IMR-90 (cell line): ENCODE data around the gene RASGRP4. TPM values are rescaled to one million over a fixed set of nuclear protein-coding genes. Genes with fewer than 3 reads are reported as not detected.

Experiments
- ATAC-seq: fragments of 200-7000 bp; cut with Tn5 transposase; 2 replicates; pipeline ENCODE4 v1.9.1; 2020; ENCODE audit warnings: low read depth, mild to moderate bottlenecking, moderate library complexity
- BruUV-seq: library from RNA; stranded (reverse); fragments of 400-500 nt; replicated peaks from 2 replicates; lab custom pipeline; 2021; lab: Mats Ljungman, UMichigan
- CTCF ChIA-PET: fragments of 300-600 bp; formaldehyde crosslinking; extraction: SDS; loops from one replicate; lab custom pipeline; 2021; ENCODE audit warnings: antibody characterized with exemption; lab: Yijun Ruan, JAX
- POLR2A ChIA-PET: fragments of 300-600 bp; sonication (Branson Sonifier 250); formaldehyde crosslinking; loops from one replicate; lab custom pipeline; 2022; ENCODE audit warnings: antibody characterized with exemption; ENCODE audit not compliant: unreplicated experiment; lab: Charles Lee
- DNase-seq: peaks from one replicate; pipeline ENCODE4 v3.0.0; 2013
- H2AFZ ChIP-seq: replicated peaks from 2 replicates; pipeline ENCODE3; 2013; ENCODE audit warnings: low read length, mild to moderate bottlenecking; ENCODE audit not compliant: poor library complexity
- H2AK5ac ChIP-seq: 2 replicates; pipeline ENCODE4 v1.6.1; 2013; ENCODE audit warnings: low read depth, low read length, inconsistent platforms
- H2AK9ac ChIP-seq: replicated peaks from 2 replicates; pipeline ENCODE3; 2013; ENCODE audit warnings: mild to moderate bottlenecking, low read depth, low read length, moderate library complexity; ENCODE audit not compliant: poor library complexity
- H2BK120ac ChIP-seq: 2 replicates; pipeline ENCODE4 v1.6.1; 2013; ENCODE audit warnings: low read depth, low read length, inconsistent platforms
- H2BK15ac ChIP-seq: 3 replicates; pipeline ENCODE4 v1.6.1; 2013; ENCODE audit warnings: low read depth, low read length, inconsistent platforms
- H2BK20ac ChIP-seq: 2 replicates; pipeline ENCODE4 v1.6.1; 2013; ENCODE audit warnings: low read depth, mild to moderate bottlenecking, inconsistent platforms, low read length, moderate library complexity
- H2BK5ac ChIP-seq: 2 replicates; pipeline ENCODE4 v1.6.1; 2013; ENCODE audit warnings: mild to moderate bottlenecking, low read depth, low read length, inconsistent platforms; ENCODE audit not compliant: poor library complexity, severe bottlenecking
- H3K14ac ChIP-seq: replicated peaks from 2 replicates; pipeline ENCODE4 v1.6.1; 2013; ENCODE audit warnings: low read depth, low read length, inconsistent platforms
- H3K18ac ChIP-seq: 2 replicates; pipeline ENCODE4 v1.6.1; 2013; ENCODE audit warnings: low read depth, low read length, control low read depth
- H3K23ac ChIP-seq: 2 replicates; pipeline ENCODE4 v1.6.1; 2013; ENCODE audit warnings: low read depth, low read length, inconsistent platforms
- H3K27ac ChIP-seq: 2 replicates; pipeline ENCODE4 v1.5.1; 2013; ENCODE audit warnings: mild to moderate bottlenecking, control low read depth, low read length; ENCODE audit not compliant: insufficient read depth
- H3K27me3 ChIP-seq: 2 replicates; pipeline ENCODE4 v1.6.1; 2013; ENCODE audit warnings: low read length; ENCODE audit not compliant: control insufficient read depth, insufficient read depth
- H3K36me3 ChIP-seq: 2 replicates; pipeline ENCODE4 v1.6.1; 2013; ENCODE audit warnings: low read length, mixed read lengths; ENCODE audit not compliant: control insufficient read depth, insufficient read depth
- H3K4ac ChIP-seq: 2 replicates; pipeline ENCODE4 v1.6.1; 2013; ENCODE audit warnings: low read depth, low read length, inconsistent platforms
- H3K4me1 ChIP-seq: 2 replicates; pipeline ENCODE4 v1.6.1; 2013; ENCODE audit warnings: low read length, mixed read lengths; ENCODE audit not compliant: control insufficient read depth, insufficient read depth
- H3K4me2 ChIP-seq: 2 replicates; pipeline ENCODE4 v1.6.1; 2013; ENCODE audit warnings: low read depth, mild to moderate bottlenecking, control low read depth, low read length, moderate library complexity
- H3K4me3 ChIP-seq: 2 replicates; pipeline ENCODE4 v1.5.1; 2013; ENCODE audit warnings: low read depth, mild to moderate bottlenecking, control low read depth, low read length, moderate library complexity; ENCODE audit not compliant: insufficient read depth
- H3K56ac ChIP-seq: 2 replicates; pipeline ENCODE4 v1.6.1; 2013; ENCODE audit warnings: low read length, inconsistent platforms; ENCODE audit not compliant: insufficient read depth; ENCODE audit errors: extremely low read depth
- H3K79me1 ChIP-seq, 2 experiments: 2 replicates each; pipeline ENCODE4 v1.6.1; 2013; ENCODE audit warnings: low read length in 2 of 2, inconsistent platforms in 1 of 2, low read depth in 1 of 2
- H3K9ac ChIP-seq: 2 replicates; pipeline ENCODE4 v1.6.1; 2013; ENCODE audit warnings: low read depth, low read length, control low read depth
- H3K9me1 ChIP-seq: 2 replicates; pipeline ENCODE4 v1.6.1; 2013; ENCODE audit warnings: low read length, inconsistent platforms; ENCODE audit not compliant: insufficient read depth
- H3K9me3 ChIP-seq: 2 replicates; pipeline ENCODE4 v1.6.1; 2013; ENCODE audit warnings: low read length; ENCODE audit not compliant: control insufficient read depth, insufficient read depth
- H4K20me1 ChIP-seq: 2 replicates; pipeline ENCODE4 v1.6.1; 2013; ENCODE audit warnings: low read length, inconsistent platforms; ENCODE audit not compliant: insufficient read depth
- H4K5ac ChIP-seq: 2 replicates; pipeline ENCODE4 v1.6.1; 2013; ENCODE audit warnings: mild to moderate bottlenecking, low read depth, low read length, control low read depth
- H4K8ac ChIP-seq, 2 experiments: 2 replicates each; pipeline ENCODE4 v1.6.1; 2013; ENCODE audit warnings: low read depth in 2 of 2, low read length in 2 of 2, control low read depth in 1 of 2, inconsistent platforms in 1 of 2
- H4K91ac ChIP-seq: 2 replicates; pipeline ENCODE4 v1.6.1; 2013; ENCODE audit warnings: low read depth, low read length, inconsistent platforms; ENCODE audit not compliant: insufficient read depth
- CEBPB ChIP-seq: IDR thresholded peaks from 2 replicates; pipeline ENCODE4 v1.6.1; 2012; ENCODE audit warnings: low read depth, low read length, improper control_type of control experiment
- MAZ ChIP-seq: IDR thresholded peaks from 2 replicates; pipeline ENCODE4 v1.6.1; 2012; ENCODE audit warnings: low read depth, mild to moderate bottlenecking, low read length, improper control_type of control experiment, moderate library complexity, borderline replicate concordance
- MXI1 ChIP-seq: IDR thresholded peaks from 2 replicates; pipeline ENCODE4 v1.6.1; 2012; ENCODE audit warnings: low read depth, mild to moderate bottlenecking, low read length, moderate library complexity, borderline replicate concordance
- RCOR1 ChIP-seq: IDR thresholded peaks from 2 replicates; pipeline ENCODE4 v1.6.1; 2012; ENCODE audit warnings: mild to moderate bottlenecking, low read length, improper control_type of control experiment; ENCODE audit not compliant: insufficient replicate concordance
- USF2 ChIP-seq: fragments of 150-350 bp; IDR thresholded peaks from 2 replicates; pipeline ENCODE4 v1.6.1; 2017; ENCODE audit warnings: mild to moderate bottlenecking, antibody characterized with exemption, low read length, low read depth
- WGBS, 2 experiments: methylation state at CpG; one replicate each; pipeline versions ENCODE4 v1.1.5 to v1.1.7; 2013; ENCODE audit warnings: missing lambda C conversion rate in 2 of 2; ENCODE audit not compliant: insufficient read length in 1 of 2; ENCODE audit errors: extremely low coverage in 2 of 2; 5-methylcytosine and 5-hydroxymethylcytosine counted together
- dilution Hi-C: fragments of 300-500 bp; cut with HindIII; formaldehyde crosslinking; loops from one replicate; pipeline ENCODE4 v1.14.3; 2018; ENCODE audit warnings: low sequenced_read_pairs; ENCODE audit not compliant: unreplicated experiment
- in situ Hi-C: fragments of 300-500 bp; cut with MboI; formaldehyde crosslinking; loops from 3 replicates; pipeline ENCODE4 v1.14.3; 2019; ENCODE audit warnings: low sequenced_read_pairs, inconsistent platforms, mixed read lengths
- intact Hi-C: fragments of 100-400 bp; cut with micrococcal nuclease; formaldehyde crosslinking; loops from 2 replicates; pipeline ENCODE4 v1.10.0; 2022
- polyA plus RNA-seq, 3 experiments: library from polyadenylated mRNA; depleted of rRNA; stranded (reverse); fragments of >200 nt; gene quantifications; 2 replicates each; pipeline ENCODE4 v1.2.3, GENCODE V29; 2012; ENCODE audit warnings: low replicate concordance in 1 of 3
- total RNA-seq: library from RNA; depleted of rRNA; stranded (reverse); fragments of >200 nt; gene quantifications from 2 replicates; pipeline ENCODE4 v1.2.3, GENCODE V29; 2012

Gene RASGRP4
- total and polyA plus RNA-seq, 2 of the 4 experiments (the other 2 are of a cell fraction) = not detected

DNA sequence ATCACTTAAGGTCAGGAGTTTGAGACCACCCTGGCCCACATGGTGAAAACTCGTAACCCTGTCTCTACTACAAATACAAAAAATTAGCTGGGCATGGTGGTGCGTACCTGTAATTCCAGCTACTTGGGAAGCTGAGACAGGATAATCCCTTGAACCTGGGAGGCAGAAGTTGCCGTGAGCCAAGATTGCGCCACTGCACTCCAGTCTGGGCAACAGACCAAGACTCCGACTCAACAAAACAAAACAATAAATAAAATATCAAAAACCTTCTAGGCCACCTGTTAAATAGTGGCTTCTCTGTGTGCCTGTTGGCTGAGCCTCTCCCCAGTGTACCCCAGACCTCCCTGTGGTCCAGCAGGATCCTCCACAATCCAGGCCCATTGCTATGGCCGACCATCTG lies 54.9 kb downstream of the RASGRP4 start:
- H4K5ac ChIP-seq = no peak overlapping the region
- ChIA-PET CTCF (no interaction called here), POLR2A (no interaction called here)
- no peaks in the 10 kb centered on the region for H3K9me3 ChIP-seq
- no peak overlapping the region for H3K4me2 ChIP-seq
- H2BK15ac ChIP-seq = no peak overlapping the region
- dilution Hi-C loops = no loop called here
- no peak overlapping the region for H3K56ac ChIP-seq
- H3K23ac ChIP-seq = no peak overlapping the region
- peaks cover 4 to 14% of the 10 kb centered on the region in 2 experiments; a peak in 3 of 4 replicates for H3K79me1 ChIP-seq
- H3K9me1 ChIP-seq = peaks cover 5% of the 10 kb centered on the region
- in situ Hi-C loops = no loop called here
- no peak overlapping the region for H3K27ac ChIP-seq
- H3K4me3 ChIP-seq = no peak overlapping the region
- H4K20me1 ChIP-seq = peaks cover 10% of the 10 kb centered on the region
- ATAC-seq (no peak), DNase-seq (no peak)
- H3K14ac ChIP-seq = no peak overlapping the region
- H4K8ac ChIP-seq = no peak overlapping the region
- H3K18ac ChIP-seq = no peak overlapping the region
- H3K4me1 ChIP-seq = peaks cover under 1% of the 10 kb centered on the region; the same call in 1 of the 2 replicates
- WGBS, 2 experiments = 67% methylated on average over 2 of the region's 6 CpGs; no CpG with 5 or more reads in 1 of the 2 experiments
- H3K36me3 ChIP-seq = peaks cover under 1% of the 10 kb centered on the region; the same call in 1 of the 2 replicates
- no peak overlapping the region for H2BK5ac ChIP-seq
- H3K4ac ChIP-seq = no peak overlapping the region
- H2BK20ac ChIP-seq = no peak overlapping the region
- no peak overlapping the region for H3K9ac ChIP-seq
- intact Hi-C loops = no loop called here
- no peak overlapping the region for H2AK5ac ChIP-seq
- no peak overlapping the region for H4K91ac ChIP-seq
- H2AFZ ChIP-seq = no peak overlapping the region
- no peak overlapping the region for H2AK9ac ChIP-seq
- no peak for TF ChIP-seq USF2
- no peak for TF ChIP-seq RCOR1
- no peak for TF ChIP-seq MXI1
- TF ChIP-seq MAZ = no peak
- TF ChIP-seq CEBPB = peak; percentile 53
- no peak overlapping the region for H2BK120ac ChIP-seq
- H3K27me3 ChIP-seq = peaks cover 23% of the 10 kb centered on the region
- no TSS peak for BruUV-seq
